ENCODE results near the gene WTAP.
"Not testable (repeated sequence)": the region's sequence is repeated elsewhere in the genome, so short reads cannot be mapped to it uniquely, and the experiment has no call there.

Gene WTAP

GRCh38 chr6:159729598-159730331 is 2.5 kb downstream of the WTAP start:
- DNase-seq, result no peak

GRCh38 chr6:159730332-159730676 is 3.0 kb downstream of the WTAP start:
- no peak for DNase-seq

GRCh38 chr6:159732550-159732949 is 5.2 kb downstream of the WTAP start:
- DNase-seq, result not testable (repeated sequence)

- DNase-seq, result not testable (repeated sequence)
These were observed 6.1 kb downstream of the WTAP start for GRCh38 chr6:159733395-159733794.

- no peak for DNase-seq
These were observed 9.6 kb downstream of the WTAP start for GRCh38 chr6:159736908-159737307.

- no peak for DNase-seq
These were observed 12.0 kb downstream of the WTAP start for GRCh38 chr6:159739341-159739740.

GRCh38 chr6:159742165-159742564 is 14.9 kb downstream of the WTAP start:
- DNase-seq, result no peak

- DNase-seq, result no peak
These were observed 17.8 kb downstream of the WTAP start for GRCh38 chr6:159745081-159745480.

GRCh38 chr6:159746759-159747158 is 19.5 kb downstream of the WTAP start:
- DNase-seq, result no peak

GRCh38 chr6:159748127-159748526 is 20.8 kb downstream of the WTAP start:
- DNase-seq, result not testable (repeated sequence)

- no peak for DNase-seq
These were observed 24.1 kb downstream of the WTAP start for GRCh38 chr6:159751448-159751847.

- no peak for DNase-seq
These were observed 26.0 kb downstream of the WTAP start for GRCh38 chr6:159753081-159753872.

GRCh38 chr6:159754401-159754800 is 27.1 kb downstream of the WTAP start:
- no peak for DNase-seq

GRCh38 chr6:159754959-159755914 is 27.9 kb downstream of the WTAP start:
- no peak for DNase-seq

GRCh38 chr6:159756508-159756907 is 29.2 kb downstream of the WTAP start:
- no peak for DNase-seq

- no peak for DNase-seq
These were observed 31.0 kb downstream of the WTAP start for GRCh38 chr6:159758031-159759001.

- DNase-seq, result no peak
These were observed 32.3 kb downstream of the WTAP start for GRCh38 chr6:159759645-159760044.

GRCh38 chr6:159760602-159761057 is 33.3 kb downstream of the WTAP start:
- DNase-seq, result no peak

GRCh38 chr6:159761129-159761872 is 34.0 kb downstream of the WTAP start:
- DNase-seq, result no peak

- peak; percentile 93 to 95 for DNase-seq
These were observed 34.8 kb downstream of the WTAP start, which contains the start of gene ACAT2 for GRCh38 chr6:159761873-159762680. Gene ACAT2 (plus strand): TSS chr6:159762045. CDS start chr6:159762088, 43 bp downstream.

Measured in CD4-positive, alpha-beta T cell treated with Interferon alpha-2 for 1 hour (primary cell).